Measurements from ENCODE around the gene ITPKB. TPM values are rescaled to one million over a fixed set of nuclear protein-coding genes. Genes with fewer than 3 reads are reported as not detected.
"Not testable (repeated sequence)": the region's sequence is repeated elsewhere in the genome, so short reads cannot be mapped to it uniquely, and the experiment has no call there.

The ITPKB gene
- total RNA-seq, 1 donor from 2014 or later, result 2.1 TPM

GRCh38 chr1:226639631-226640061, 99.4 kb downstream of the ITPKB start:
- no peak for DNase-seq (ENCODE audit: low read depth)

- not testable (repeated sequence) for DNase-seq (ENCODE audit: low read depth)
Observed at GRCh38 chr1:226639206-226639605, 99.9 kb downstream of the ITPKB start.

- DNase-seq (ENCODE audit: low read depth), result no peak
Observed at GRCh38 chr1:226638608-226639007, 100.5 kb downstream of the ITPKB start.

GRCh38 chr1:226638001-226638601, 101.0 kb downstream of the ITPKB start:
- DNase-seq (ENCODE audit: low read depth), result no peak

GRCh38 chr1:226637147-226637935, 101.7 kb downstream of the ITPKB start:
- peak; percentile 52 for DNase-seq (ENCODE audit: low read depth)

GRCh38 chr1:226636847-226637096, 102.3 kb downstream of the ITPKB start:
- no peak for DNase-seq (ENCODE audit: low read depth)

GRCh38 chr1:226635456-226635941, 103.6 kb downstream of the ITPKB start:
- DNase-seq (ENCODE audit: low read depth), result no peak

GRCh38 chr1:226634611-226635246, 104.4 kb downstream of the ITPKB start:
- no peak for DNase-seq (ENCODE audit: low read depth)

- DNase-seq (ENCODE audit: low read depth), result peak; percentile 63
Observed at GRCh38 chr1:226634166-226634588, 104.9 kb downstream of the ITPKB start.

GRCh38 chr1:226633541-226634165, 105.4 kb downstream of the ITPKB start:
- DNase-seq (ENCODE audit: low read depth), result no peak

- no peak for DNase-seq (ENCODE audit: low read depth)
Observed at GRCh38 chr1:226632922-226633351, 106.1 kb downstream of the ITPKB start.

GRCh38 chr1:226632169-226632879, 106.8 kb downstream of the ITPKB start:
- DNase-seq (ENCODE audit: low read depth), result no peak

GRCh38 chr1:226631229-226632000, 107.7 kb downstream of the ITPKB start:
- DNase-seq (ENCODE audit: low read depth), result no peak

GRCh38 chr1:226630592-226630991, 108.5 kb downstream of the ITPKB start:
- DNase-seq (ENCODE audit: low read depth), result no peak

GRCh38 chr1:226629896-226630550, 109.1 kb downstream of the ITPKB start:
- no peak for DNase-seq (ENCODE audit: low read depth)

GRCh38 chr1:226629210-226629895, 109.7 kb downstream of the ITPKB start:
- no peak for DNase-seq (ENCODE audit: low read depth)

GRCh38 chr1:226628612-226629155, 110.4 kb downstream of the ITPKB start:
- DNase-seq (ENCODE audit: low read depth), result no peak

- no peak for DNase-seq (ENCODE audit: low read depth)
Observed at GRCh38 chr1:226627924-226628611, 111.0 kb downstream of the ITPKB start.

All from myocyte (in vitro differentiated cells).